GM18861 (cell line): ENCODE results near the gene DDAH1.
"Not testable (repeated sequence)": the region's sequence is repeated elsewhere in the genome, so short reads cannot be mapped to it uniquely, and the experiment has no call there.

ENCODE experiments used
- ATAC-seq: cut with Tn5 transposase; IDR thresholded peaks from one replicate; pipeline ENCODE4 v1.9.1; 2021; ENCODE audit not compliant: unreplicated experiment

Gene DDAH1

DNA sequence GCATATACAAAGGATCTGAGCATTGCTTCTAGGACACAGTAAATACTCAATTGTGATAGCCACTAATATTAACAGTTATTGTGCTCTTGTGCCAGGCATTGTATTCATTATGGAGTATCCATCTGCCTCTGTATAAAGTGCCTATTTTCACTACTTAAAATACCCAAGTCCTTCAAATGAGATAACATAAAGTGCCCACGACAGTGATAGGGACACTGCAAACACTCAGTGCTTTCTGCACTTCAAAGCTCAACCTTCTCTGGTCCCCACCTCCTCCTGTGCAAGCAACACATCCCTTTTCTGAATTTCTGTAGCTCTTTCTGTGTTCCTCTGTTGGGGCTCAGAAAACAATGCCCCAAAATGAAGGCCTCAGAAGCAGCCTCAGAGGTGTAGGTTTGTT lies 6.6 kb upstream of the DDAH1 start:
- ATAC-seq = no peak

DNA sequence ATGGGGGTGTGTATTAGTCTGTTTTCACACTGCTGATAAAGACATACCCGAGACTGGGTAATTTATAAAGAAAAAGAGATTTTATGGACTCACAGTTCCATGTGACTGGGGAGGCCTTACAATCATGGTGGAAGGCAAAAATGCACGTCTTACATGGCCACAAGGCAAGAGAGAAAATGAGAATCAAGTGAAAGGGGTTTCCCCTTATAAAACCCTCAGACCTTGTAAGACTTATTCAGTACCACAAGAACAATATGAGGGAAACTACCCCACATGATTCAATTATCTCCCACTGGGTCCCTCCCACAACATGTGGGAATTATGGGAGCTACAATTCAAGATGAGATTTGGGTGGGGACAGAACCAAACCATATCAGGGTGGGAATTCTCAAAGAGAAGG lies 5.2 kb upstream of the DDAH1 start:
- not testable (repeated sequence) for ATAC-seq

DNA sequence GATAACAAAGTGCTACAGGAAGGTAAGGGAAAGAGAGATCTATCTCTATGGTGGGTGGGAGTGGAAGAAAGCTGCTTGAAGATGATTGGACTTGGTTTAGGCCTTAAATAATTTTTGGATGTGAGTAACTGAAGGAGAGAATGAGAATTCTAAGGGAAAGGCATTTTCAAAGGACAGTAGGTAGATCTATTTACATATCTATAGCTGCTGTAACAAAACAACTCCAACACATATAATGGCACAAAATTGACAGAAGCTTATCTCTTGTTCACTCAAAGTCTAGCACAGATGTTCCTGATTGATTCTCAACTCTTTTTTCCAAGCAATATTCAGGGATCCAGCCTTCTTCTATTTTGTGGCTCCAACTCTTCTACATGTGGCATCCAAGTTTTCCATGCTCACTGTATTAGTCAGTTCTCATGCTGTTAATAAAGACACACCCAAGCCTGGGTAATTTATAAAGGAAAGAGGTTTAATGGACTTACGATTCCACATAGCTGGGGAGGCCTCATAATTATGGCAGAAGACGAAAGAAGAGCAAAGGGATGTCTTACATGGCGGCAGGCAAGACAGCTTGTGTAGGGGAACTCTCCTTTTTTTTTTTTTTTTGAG lies 3.1 kb upstream of the DDAH1 start:
- no peak for ATAC-seq

DNA sequence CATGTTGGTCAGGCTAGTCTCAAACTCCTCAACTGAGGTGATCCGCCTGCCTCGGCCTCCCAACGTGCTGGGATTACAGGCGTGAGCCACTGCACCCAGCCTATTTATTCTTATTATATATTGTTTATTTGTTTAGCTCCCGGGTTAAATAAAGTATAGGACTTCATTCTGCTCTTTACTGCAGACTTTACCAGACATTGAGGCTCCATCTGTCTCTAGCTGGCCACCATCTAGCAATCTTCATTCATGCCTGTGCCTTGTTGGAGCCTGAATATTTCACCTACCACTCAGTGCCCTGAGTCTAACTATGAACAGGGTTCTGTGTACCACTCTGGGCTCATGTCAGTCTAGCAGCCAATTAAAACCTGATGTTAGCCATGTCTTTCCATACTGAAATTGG lies 2.1 kb upstream of the DDAH1 start:
- no peak for ATAC-seq

DNA sequence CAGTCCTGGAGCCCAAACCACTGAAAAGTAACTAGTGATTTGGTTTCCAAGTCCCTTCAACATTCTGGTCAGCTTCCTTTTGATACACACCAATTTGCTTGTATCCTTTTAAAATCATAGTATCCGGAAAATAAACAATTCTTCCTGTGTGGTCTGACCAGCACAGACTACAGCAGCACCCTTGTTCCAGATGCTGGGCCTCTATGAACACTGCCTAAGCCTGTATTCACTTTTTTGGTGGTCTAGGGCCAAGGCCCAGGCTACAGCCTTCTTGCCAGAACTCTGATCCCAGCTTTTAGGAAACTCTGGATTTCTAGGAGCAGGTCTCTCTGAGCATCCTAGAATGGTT lies 801 bp upstream of the DDAH1 start:
- ATAC-seq = no peak

DNA sequence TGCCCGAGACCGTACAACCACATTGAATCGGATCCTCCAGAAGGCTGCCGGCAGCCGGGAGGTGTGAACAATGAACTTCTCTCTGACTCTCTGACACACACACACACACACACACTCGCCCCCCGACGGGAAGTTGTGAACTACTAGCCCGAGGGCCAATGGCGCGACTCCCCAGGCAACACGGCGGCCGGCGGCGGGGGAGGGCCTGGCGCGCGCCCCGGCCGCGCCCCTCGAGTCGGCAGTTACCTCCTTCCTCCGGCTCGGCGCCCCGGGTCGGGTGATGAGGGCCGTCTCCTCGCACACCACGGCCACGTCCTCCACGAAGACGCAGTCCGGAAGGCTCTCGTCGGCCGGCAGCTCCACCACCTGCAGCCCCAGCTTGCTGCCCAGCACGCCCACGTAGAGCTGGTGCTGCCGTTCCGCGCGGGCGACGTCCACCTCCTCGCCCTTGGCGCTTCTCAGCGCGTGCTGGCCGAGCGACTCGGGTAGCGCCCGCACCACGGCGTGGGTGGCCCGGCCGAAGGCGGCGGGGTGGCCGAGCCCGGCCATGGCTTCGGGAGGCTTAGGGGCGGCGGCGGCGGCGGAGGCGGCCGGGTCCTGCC lies 361 bp downstream of the DDAH1 start:
- ATAC-seq = peak; percentile 56

DNA sequence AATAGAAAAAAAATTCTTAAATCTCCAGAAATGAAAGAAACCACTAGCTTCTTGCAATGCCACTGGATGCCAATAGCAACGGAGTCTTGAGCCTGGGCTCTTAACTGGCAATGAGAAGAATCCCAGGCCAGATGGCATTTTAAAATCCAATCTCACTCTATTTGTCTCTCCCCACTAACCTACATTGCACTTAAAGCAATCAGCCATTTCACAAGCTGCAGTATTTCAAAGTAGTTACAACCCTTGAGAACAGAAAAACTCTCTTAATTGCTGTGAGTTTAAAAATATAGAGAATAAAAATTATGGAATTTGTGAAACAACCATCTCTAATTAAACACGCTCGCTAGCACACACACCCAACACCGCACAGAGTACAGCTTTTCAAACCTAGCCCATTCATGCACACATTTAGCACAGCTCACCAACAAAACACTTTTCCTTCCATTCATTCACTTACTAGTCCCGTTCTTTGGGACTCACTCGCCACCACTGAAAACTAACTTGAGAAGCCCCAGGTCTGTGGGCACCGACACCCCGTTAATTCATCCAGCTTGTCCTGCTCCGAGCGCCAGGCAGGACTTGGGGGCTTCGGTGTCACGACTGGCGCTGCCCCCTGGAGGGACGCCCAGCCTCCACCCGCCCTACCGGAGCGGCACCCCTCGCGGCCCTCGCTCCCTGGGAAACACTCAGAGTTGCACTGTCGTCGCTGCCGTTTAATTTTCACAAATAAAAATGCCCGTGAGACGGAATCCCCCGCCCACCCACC lies 1.0 kb downstream of the DDAH1 start:
- no peak for ATAC-seq

DNA sequence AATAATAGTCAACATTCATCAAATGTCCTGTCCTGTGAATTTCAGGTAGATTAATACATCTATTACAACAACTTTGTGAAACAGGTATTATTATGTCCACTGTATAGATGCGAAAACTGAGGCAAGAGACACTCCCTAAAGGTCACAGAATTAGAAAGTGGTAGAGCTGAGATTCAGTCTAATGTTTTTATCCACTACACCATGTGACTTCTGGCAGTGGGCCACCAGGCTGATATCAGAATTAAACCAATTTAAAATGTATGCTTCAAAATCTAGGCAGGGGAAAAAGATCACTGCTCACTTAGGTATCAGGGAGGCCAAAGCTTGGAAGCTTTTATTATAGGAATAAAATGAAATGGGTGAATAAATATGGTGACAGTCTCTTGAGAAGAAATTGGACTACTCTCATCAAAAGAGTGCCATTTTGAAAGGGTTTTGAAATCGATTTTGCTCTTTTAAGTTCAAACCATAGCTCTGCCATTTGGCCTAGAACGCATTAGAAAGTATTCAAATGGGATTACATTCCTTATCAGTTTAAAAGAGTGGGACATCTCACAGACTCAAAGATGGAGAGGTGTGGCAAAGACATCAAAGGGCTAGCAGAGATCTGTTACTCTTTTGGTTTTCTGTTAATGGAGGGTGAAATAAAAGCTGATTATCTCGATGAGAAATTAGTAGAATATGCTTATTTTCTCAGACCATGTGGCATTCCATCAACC lies 1.9 kb downstream of the DDAH1 start:
- ATAC-seq = no peak

DNA sequence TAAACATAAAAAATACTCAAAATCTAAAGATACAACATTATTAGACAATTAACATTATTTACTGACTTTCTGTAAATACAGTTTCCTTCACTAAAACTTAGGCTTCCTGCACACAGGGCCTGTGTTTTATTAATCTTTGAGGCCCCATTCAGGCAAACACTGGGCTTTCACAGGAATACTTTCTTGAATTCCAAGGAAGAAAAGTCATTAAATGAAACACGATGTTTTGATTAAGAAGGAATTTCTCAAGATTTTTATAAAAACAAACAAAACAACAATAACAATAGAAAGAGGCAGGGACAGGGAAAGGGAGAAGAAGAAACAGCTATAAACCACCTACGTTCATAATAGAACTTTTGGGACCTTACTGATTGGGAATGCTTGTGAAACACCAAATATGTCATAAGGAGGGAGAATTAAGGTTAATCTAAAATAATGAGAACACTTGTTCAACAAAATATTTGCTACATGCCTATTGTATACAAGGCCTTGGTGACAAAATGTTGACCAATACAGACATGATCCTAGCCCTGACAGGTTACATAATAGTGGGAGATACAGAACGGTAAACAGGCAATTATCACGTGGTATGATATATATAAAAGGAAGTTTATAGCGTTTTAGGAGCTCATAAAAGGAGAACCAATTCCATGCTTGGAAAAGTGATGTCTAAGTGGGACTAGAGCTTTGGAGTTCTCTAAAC lies 3.6 kb downstream of the DDAH1 start:
- ATAC-seq = no peak

DNA sequence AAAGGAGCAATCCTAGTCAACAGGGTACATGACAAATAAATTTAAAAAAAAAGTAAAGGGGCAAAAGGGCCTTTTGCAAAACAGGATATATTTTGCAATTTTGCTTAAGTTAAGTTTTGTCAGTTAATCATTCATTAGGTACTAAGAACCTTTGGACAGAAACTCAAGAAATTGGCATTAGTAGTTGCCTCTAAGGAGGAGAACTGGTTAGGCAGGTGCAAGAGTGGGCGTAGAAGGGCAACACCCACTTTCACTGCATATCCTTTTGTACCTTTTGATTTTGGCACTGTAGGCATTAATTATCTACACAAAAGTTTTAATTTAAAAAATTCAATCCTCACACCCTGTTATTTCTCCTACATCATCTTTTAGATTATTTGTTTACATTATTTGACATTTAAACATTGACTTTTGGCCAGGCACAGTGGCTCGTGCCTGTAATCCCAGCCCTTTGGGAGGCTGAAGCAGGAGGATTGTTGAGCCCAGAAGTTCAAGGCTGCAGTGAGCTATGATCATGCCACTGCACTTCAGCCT lies 4.3 kb downstream of the DDAH1 start:
- ATAC-seq = no peak

DNA sequence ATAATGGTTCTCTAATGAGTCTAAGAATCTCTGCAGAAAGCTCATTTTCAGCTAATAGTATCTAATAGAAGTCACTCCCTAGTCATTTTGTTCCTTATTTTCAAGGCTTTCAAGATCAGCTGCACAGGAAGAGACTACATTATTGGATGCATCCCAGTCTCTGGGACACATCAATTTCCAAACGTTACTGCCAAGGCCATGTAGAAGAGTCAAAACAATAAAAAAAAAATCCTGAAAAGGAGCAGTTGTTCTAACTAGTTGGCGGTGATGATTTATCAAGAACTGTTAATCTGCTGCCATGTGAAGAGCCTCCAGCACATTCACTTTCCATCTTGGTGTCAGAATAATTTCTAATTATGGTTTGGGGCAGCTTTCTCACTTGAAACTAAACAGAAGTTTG lies 5.7 kb downstream of the DDAH1 start:
- no peak for ATAC-seq

DNA sequence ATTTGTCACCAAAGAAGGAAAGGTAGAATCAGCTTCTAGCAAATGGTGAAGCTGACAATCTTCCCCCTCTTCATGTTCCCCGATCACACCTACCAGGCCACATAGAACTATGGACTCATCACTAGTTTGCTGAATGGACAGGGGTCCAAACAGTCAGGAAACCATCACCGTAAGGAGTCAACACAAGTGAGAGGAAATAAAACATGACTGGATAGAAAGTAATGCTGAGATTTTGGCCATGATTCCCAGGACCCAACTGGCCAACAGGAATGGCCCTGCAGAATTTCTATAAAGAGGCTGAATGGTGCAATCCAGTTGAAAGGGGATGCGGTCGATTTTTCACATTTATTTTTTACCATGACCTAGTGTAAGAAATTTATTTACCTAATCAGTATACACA lies 10.7 kb downstream of the DDAH1 start:
- no peak for ATAC-seq

DNA sequence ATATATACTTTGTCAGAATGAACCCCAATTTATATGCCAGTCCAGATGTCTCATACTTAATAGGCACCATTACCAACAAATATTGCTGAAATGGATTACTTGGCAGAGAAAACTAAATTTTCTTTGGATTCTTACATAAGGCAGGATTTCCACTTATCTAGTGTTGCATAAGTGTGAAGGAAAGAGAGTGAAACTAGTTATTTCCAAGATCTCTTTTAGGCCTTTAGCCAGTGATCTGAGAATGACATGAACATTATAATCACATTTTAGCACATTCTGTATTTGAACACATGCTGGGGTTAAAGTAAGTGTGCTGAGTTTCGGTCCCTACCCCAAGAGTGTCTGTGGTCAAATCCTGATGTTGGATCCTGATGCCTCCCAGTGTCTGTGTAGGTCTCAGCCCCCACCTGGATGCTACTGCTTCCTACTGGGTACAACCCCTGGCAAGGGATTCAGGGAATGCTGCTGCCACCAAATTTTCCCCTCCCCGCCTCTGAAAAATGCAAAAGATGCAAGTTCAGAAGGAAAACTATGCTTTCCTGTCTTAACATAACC lies 11.2 kb downstream of the DDAH1 start:
- ATAC-seq = no peak

DNA sequence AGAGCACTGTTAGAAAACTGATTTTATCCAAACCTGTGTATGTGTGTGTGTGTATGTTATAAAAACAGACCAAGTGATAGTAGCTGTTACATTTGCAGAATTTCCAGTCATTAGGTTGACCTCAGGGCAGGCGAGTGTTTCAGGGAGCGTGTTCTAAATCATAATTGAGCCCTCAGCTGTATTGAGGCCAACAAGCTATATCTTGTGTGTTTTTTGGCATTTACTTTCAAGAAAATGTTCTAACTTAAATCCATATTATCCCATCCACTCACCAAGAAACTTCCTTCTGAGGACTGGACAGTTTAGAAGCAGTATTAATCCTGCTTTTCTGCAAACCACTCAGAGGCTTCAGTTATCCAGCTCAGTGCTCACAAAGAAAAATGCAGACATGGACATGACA lies 12.0 kb downstream of the DDAH1 start:
- no peak for ATAC-seq

DNA sequence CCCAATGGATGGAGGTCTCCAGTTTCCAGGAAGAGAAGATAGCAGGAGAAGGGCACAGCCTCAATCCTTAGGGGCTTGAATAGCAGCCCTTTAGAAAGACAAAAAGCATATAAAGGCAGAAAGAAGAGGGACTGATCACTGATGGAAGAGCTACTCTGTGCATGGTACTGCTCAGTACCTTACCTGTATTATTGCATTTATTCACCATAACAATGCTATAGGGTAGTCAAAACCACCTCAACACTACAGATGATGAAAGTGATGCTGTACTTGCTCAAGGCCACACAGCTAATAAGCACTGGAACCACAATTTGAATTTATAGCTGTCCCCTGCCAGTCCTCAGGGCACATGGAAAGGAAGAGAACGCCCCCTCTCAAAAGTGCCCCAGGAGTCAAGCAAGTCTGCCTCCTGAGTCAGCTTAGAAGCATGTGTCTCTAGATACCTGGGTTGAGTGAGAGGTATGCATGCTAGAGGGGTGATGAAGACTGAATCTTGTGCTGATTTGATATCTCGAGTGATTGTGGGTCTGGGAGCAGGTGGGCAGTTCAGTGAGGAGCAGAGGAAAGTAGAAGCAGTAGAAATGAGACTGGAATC lies 13.6 kb downstream of the DDAH1 start:
- ATAC-seq = no peak

DNA sequence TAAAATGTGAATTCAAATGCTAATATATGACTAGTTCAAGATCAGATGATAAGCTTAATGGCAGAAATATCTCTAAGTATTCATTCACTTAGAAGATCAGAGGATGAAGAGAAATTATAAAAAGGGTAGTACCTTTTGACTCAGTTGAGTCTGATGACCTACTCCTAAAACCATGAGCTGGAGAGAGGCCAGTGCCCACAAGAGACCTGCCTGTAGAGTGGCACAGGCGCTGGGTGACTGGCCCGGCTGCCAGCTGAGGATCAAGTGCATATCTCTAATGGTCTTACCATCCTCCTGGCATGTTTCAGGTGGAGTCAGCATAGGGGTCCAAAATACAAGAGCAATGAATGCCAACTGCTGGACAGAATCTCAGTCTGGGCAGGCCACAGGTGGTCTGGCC lies 14.1 kb downstream of the DDAH1 start:
- ATAC-seq = no peak

DNA sequence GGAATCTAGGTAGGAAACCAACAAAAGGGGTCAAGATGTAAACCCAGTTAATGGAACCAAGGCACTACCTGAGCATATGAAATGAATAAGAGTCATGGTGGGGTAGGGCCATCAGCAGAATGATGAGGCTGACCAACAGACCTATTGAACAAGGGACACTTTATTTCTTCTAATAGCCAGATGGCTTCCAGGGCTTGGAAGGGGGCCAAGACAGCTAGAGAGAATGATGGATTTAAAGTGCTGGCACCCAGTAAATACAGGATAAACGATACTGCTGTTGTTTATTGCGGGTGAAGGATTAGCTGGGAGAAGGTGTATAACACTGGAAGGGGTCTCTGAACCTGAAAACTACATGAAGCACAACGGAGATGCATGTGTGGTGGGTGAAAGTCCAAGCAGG lies 15.6 kb downstream of the DDAH1 start:
- ATAC-seq = no peak

DNA sequence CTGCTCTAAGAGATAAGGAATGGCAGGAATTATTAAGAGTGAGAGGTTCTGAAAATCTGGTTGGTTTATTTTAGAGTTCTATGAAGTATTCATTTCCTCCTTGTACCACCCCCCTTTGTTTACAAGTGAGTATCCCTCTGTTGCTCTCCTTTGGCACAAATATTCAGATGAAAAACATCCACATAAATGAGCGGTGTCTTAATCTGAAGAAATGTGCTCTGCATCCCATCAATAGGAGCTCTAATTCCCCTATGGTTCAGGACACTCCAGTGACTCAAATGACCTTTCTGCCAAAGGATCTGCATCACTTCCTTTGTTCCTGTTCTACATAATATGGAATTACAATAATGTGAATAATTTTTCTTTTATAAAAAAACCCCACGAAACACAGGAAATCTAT lies 16.6 kb downstream of the DDAH1 start:
- no peak for ATAC-seq

DNA sequence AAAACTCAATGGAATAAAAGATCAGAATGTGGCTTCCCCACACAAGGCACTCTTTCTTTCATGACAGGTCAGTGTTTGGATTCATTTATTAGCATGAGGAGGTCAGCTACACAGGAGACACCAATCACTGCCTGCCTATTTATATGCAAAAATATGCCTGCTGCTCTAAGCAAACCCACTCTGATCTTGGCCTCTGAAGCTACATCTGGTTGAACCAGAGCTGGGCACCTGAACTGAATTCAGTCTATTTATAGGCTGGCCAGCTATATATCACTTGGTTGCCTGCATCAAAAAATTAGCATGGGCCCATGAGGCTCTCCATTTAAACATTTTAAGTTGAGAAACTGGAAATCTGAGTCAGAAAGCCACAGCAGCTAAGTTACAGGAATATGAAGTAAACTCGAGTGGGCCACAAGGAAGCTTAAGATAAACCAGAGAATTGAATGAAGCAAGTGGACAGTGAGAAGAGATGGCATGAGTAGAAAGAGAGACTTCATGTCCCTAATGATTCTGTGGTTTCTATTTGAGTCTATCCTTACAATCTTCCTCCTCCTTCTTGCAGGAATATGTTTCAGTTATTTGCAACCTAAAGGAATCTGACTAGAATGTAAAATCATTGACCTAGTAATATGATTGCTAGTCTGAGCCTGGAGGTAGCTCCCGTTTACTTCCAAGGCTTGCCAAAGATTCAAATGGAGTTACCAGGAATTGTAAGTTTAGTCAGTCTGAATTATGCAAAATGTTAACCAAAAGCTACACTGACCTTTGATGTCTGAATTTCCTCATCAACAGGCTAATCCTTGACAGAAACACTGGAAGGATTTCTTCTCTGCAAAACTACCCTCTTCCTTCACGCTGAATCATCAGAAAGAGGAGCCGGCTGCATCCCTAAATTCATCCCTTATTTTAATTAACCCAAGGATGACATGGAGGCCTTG lies 17.7 kb downstream of the DDAH1 start:
- no peak for ATAC-seq
